Adipocyte (in vitro differentiated cells): ENCODE data around the gene CDKN1B.

Experiments used
- DNase-seq: peaks from one replicate; pipeline ENCODE4 v3.0.0-alpha.2; 2015; ENCODE audit warnings: low read depth
- H3K27me3 ChIP-seq: replicated peaks from 2 replicates; pipeline ENCODE4 v1.7.0; 2013; ENCODE audit warnings: mild to moderate bottlenecking, low read length, moderate library complexity; ENCODE audit not compliant: control insufficient read depth, insufficient read depth
- H3K36me3 ChIP-seq: 2 replicates; pipeline ENCODE4 v1.7.0; 2013; ENCODE audit warnings: low read length, mild to moderate bottlenecking, moderate library complexity; ENCODE audit not compliant: control insufficient read depth, insufficient read depth, severe bottlenecking
- H3K4me1 ChIP-seq: 2 replicates; pipeline ENCODE4 v1.7.0; 2013; ENCODE audit warnings: mild to moderate bottlenecking, low read length, moderate library complexity; ENCODE audit not compliant: control insufficient read depth, insufficient read depth
- H3K4me3 ChIP-seq: 2 replicates; pipeline ENCODE4 v1.7.0; 2013; ENCODE audit warnings: mild to moderate bottlenecking, low read length, moderate library complexity
- H3K9ac ChIP-seq: 2 replicates; pipeline ENCODE4 v1.7.0; 2013; ENCODE audit warnings: mild to moderate bottlenecking, low read length, moderate library complexity
- H3K9me3 ChIP-seq: 2 replicates; pipeline ENCODE4 v1.7.0; 2013; ENCODE audit warnings: mild to moderate bottlenecking, low read length, moderate library complexity; ENCODE audit not compliant: control insufficient read depth

The CDKN1B gene

GRCh38 chr12:12719496-12719895, 2.3 kb downstream of the CDKN1B start:
- peaks cover 52% of the 10 kb centered on the region for H3K4me1 ChIP-seq
- peaks cover 23% of the 10 kb centered on the region for H3K36me3 ChIP-seq
- DNase-seq: no peak
- no peaks in the 10 kb centered on the region for H3K27me3 ChIP-seq
- peak overlapping the region; percentile 99 for H3K4me3 ChIP-seq
- H3K9ac ChIP-seq: peak overlapping the region; percentile 99
- no peaks in the 10 kb centered on the region for H3K9me3 ChIP-seq

DNA sequence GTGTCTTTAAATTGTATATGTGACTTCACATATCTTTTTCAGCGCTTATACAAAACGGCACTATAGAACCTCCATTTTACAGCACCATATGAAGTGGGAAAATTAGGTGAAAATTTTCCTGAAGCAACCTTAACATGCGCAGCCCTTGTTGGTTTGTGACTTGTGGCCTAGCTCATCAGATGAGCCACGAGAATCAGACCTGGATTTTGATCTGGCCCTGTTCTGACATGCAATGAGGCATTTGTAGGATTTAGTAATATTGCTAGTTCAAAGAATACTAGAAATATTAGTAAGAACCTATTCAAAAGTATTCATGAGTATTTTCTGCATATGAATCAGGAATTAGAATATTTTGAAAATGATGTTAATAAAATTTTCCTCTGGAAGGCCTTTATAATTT, 2.9 kb downstream of the CDKN1B start:
- H3K4me3 ChIP-seq: peak overlapping the region; percentile 99
- H3K9me3 ChIP-seq: no peaks in the 10 kb centered on the region
- no peaks in the 10 kb centered on the region for H3K27me3 ChIP-seq
- peaks cover 47% of the 10 kb centered on the region for H3K4me1 ChIP-seq
- H3K36me3 ChIP-seq: peaks cover 23% of the 10 kb centered on the region
- no peak for DNase-seq
- peak overlapping the region; percentile 99 for H3K9ac ChIP-seq

DNA sequence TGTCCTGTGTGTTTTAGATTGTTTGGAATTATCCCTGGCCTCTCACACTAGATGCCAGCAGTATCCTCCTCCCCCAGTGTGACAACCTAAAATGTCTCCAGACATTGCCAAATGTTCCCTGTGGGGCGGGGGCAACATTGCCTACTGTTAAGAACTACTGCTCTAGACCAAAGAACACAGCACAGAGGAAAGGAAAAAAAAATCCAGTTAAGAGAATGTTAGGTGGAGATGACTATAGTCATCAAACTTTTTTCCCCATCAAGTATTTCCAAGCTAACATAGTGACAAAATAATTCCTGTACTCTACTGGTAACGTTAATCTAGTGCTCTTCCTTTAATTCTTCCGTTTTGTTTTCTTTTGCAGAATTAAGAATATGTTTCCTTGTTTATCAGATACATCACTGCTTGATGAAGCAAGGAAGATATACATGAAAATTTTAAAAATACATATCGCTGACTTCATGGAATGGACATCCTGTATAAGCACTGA, 3.5 kb downstream of the CDKN1B start:
- Histone ChIP-seq H3K4me3 (peak overlapping the region; percentile 99), H3K27me3 (no peaks in the 10 kb centered on the region), H3K9me3 (no peaks in the 10 kb centered on the region), H3K9ac (peak overlapping the region; percentile 99), H3K36me3 (peaks cover 23% of the 10 kb centered on the region), H3K4me1 (peaks cover 45% of the 10 kb centered on the region)
- no peak for DNase-seq

GRCh38 chr12:12721176-12721751, 4.1 kb downstream of the CDKN1B start:
- peak overlapping the region; percentile 99 for H3K4me3 ChIP-seq
- no peaks in the 10 kb centered on the region for H3K9me3 ChIP-seq
- H3K36me3 ChIP-seq: peaks cover 23% of the 10 kb centered on the region
- no peaks in the 10 kb centered on the region for H3K27me3 ChIP-seq
- peak overlapping the region; percentile 99 for H3K9ac ChIP-seq
- H3K4me1 ChIP-seq: peaks cover 40% of the 10 kb centered on the region
- DNase-seq: no peak

DNA sequence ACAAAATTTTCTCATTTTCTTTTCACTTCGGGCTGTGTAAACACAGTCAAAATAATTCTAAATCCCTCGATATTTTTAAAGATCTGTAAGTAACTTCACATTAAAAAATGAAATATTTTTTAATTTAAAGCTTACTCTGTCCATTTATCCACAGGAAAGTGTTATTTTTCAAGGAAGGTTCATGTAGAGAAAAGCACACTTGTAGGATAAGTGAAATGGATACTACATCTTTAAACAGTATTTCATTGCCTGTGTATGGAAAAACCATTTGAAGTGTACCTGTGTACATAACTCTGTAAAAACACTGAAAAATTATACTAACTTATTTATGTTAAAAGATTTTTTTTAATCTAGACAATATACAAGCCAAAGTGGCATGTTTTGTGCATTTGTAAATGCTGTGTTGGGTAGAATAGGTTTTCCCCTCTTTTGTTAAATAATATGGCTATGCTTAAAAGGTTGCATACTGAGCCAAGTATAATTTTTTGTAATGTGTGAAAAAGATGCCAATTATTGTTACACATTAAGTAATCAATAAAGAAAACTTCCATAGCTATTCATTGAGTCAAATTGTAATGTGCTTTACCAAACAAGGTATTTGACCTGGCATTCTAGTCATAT, 4.8 kb downstream of the CDKN1B start:
- no peak for DNase-seq
- Histone ChIP-seq H3K9ac (peak overlapping the region; percentile 99), H3K9me3 (no peaks in the 10 kb centered on the region), H3K4me1 (peaks cover 44% of the 10 kb centered on the region), H3K4me3 (peak overlapping the region; percentile 99), H3K36me3 (peaks cover 23% of the 10 kb centered on the region), H3K27me3 (no peaks in the 10 kb centered on the region)

- Histone ChIP-seq H3K27me3 (no peaks in the 10 kb centered on the region), H3K36me3 (peaks cover 23% of the 10 kb centered on the region), H3K9ac (peak overlapping the region; percentile 99), H3K4me1 (peaks cover 46% of the 10 kb centered on the region), H3K9me3 (no peaks in the 10 kb centered on the region), H3K4me3 (peak overlapping the region; percentile 99)
- DNase-seq: peak; percentile 49
Measured at GRCh38 chr12:12722435-12723148, 5.4 kb downstream of the CDKN1B start.

GRCh38 chr12:12723149-12723680, 6.0 kb downstream of the CDKN1B start:
- peaks cover 46% of the 10 kb centered on the region for H3K4me1 ChIP-seq
- H3K9me3 ChIP-seq: no peaks in the 10 kb centered on the region
- H3K27me3 ChIP-seq: no peaks in the 10 kb centered on the region
- peak overlapping the region; percentile 99 for H3K9ac ChIP-seq
- DNase-seq: no peak
- H3K4me3 ChIP-seq: peak overlapping the region; percentile 99
- H3K36me3 ChIP-seq: peaks cover 23% of the 10 kb centered on the region

DNA sequence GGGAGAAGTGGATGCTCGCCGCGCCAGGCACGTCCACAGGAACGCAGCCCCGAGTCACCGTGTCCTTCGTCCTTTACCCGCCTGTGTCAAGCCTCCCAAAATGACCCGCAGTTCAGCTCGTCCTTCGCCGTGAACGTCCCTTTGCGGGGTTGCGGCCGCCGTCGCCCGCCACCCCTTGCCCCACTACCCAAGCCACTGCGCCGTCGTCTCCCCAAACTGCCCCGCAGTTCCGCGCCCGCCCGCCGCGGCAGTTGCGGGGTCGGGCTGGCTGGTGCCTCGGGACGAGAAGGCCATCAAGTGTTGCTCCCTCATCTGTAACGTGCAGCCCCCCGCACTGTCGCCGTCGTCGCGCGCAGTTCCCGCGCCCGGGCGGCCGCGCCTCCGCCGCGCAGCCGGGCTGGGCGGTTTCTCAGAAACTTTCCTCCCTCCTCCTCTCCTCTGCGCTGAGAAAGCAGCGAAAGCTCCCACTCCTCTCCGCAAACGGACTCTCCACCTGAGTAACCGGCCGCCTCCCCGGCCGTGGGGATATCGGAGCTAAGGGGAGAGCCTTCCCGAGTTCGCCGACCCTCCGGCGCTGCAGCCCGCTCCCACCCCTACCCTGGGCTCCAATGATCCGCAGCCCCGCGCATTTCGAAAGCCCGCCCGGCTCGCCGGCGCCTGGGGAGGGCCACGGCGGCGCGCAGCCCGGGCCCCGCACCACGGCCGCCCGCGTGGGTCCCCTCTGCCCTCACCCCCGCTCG, 6.7 kb downstream of the CDKN1B start:
- DNase-seq: peak; percentile 73
- Histone ChIP-seq H3K9me3 (no peaks in the 10 kb centered on the region), H3K9ac (peak overlapping the region; percentile 99), H3K4me3 (peak overlapping the region; percentile 99), H3K36me3 (peaks cover 23% of the 10 kb centered on the region), H3K27me3 (no peaks in the 10 kb centered on the region), H3K4me1 (peaks cover 46% of the 10 kb centered on the region)

GRCh38 chr12:12724421-12725085, 7.4 kb downstream of the CDKN1B start:
- peak; percentile 54 for DNase-seq
- peaks cover 45% of the 10 kb centered on the region for H3K4me1 ChIP-seq
- peaks cover 21% of the 10 kb centered on the region for H3K36me3 ChIP-seq
- H3K9me3 ChIP-seq: no peaks in the 10 kb centered on the region
- peak overlapping the region; percentile 99 for H3K9ac ChIP-seq
- no peaks in the 10 kb centered on the region for H3K27me3 ChIP-seq
- peak overlapping the region; percentile 99 for H3K4me3 ChIP-seq

GRCh38 chr12:12725086-12725955, 8.2 kb downstream of the CDKN1B start:
- peak; percentile 98 for DNase-seq
- Histone ChIP-seq H3K4me3 (peak overlapping the region; percentile 99), H3K9ac (peak overlapping the region; percentile 99), H3K36me3 (peaks cover 15% of the 10 kb centered on the region), H3K27me3 (no peaks in the 10 kb centered on the region), H3K9me3 (no peaks in the 10 kb centered on the region), H3K4me1 (peaks cover 37% of the 10 kb centered on the region)
